Vagina (tissue), 2 donors: ENCODE measurements around the gene TEX19.

Source experiments
- CTCF ChIP-seq, 3 experiments: fragments of 450-650 bp in 2 of 3; fragments of 200-600 bp in 1 of 3; sonication (generic) in 1 of 3; IDR thresholded peaks; one replicate each; pipeline ENCODE4 v1.5.1; 2017 to 2019; ENCODE audit warnings: antibody characterized with exemption in 3 of 3, mild to moderate bottlenecking in 2 of 3, moderate library complexity in 2 of 3
- POLR2A ChIP-seq, 2 donors: fragments of 450-650 bp; IDR thresholded peaks; one replicate each; pipeline ENCODE4 v1.6.1; 2017; ENCODE audit warnings: antibody characterized with exemption in 2 of 2, mild to moderate bottlenecking in 2 of 2, moderate library complexity in 2 of 2
- POLR2AphosphoS5 ChIP-seq, 2 donors: sonication (generic); formaldehyde crosslinking; IDR thresholded peaks; one replicate each; pipeline ENCODE4 v1.9.0; 2017; ENCODE audit warnings: antibody characterized with exemption in 2 of 2, mild to moderate bottlenecking in 2 of 2, low read depth in 1 of 2; ENCODE audit not compliant: insufficient read depth in 1 of 2

- no peak for TF ChIP-seq CTCF (IDR thresholded peaks at IDR 0.05)
- TF ChIP-seq POLR2A (IDR thresholded peaks at IDR 0.05) = no peak
- TF ChIP-seq POLR2AphosphoS5 (IDR thresholded peaks at IDR 0.05; ENCODE audit: insufficient read depth in 1 of 2, low read depth in 1 of 2) = no peak
These were observed 44.9 kb downstream of the TEX19 start for GRCh38 chr17:82403662-82404660.
